ENCODE results near the gene KIAA1328. TPM values are rescaled to one million over a fixed set of nuclear protein-coding genes. Genes with fewer than 3 reads are reported as not detected.

KIAA1328 gene
- total RNA-seq, 4 donors from 2014 or later = 2.3 to 18.7 (median 5.8) TPM

- TF ChIP-seq POLR2A (IDR thresholded peaks at IDR 0.05) (no peak), CTCF (IDR thresholded peaks at IDR 0.05) (no peak)
- Histone ChIP-seq H3K4me3 (no peak overlapping the region), H3K27me3 (peaks cover 0 to 55% (median 0%) of the 10 kb centered on the region in 4 donors), H3K4me1 (no peaks in the 10 kb centered on the region), H3K27ac (no peak overlapping the region), H3K36me3 (no peaks in the 10 kb centered on the region), H3K9me3 (no peaks in the 10 kb centered on the region)
- intact Hi-C loops (cut with DNase I) = no loop called here
- WGBS, 2 donors = 60% methylated on average over 1 of the region's 2 CpGs; no CpG with 5 or more reads in 1 of the 2 donors
- DNase-seq = no peak
Measured at GRCh38 chr18:37265382-37265781, 436.5 kb downstream of the KIAA1328 start.

- Histone ChIP-seq H3K27ac (no peak overlapping the region), H3K27me3 (peaks cover 0 to 46% (median 0%) of the 10 kb centered on the region in 4 donors), H3K4me1 (no peaks in the 10 kb centered on the region), H3K9me3 (no peaks in the 10 kb centered on the region), H3K4me3 (no peak overlapping the region), H3K36me3 (no peaks in the 10 kb centered on the region)
- intact Hi-C loops (cut with DNase I) = no loop called here
- no CpG with 5 or more reads among the region's 13 CpGs for WGBS, 2 donors
- DNase-seq = no peak
- TF ChIP-seq CTCF (IDR thresholded peaks at IDR 0.05) (no peak), POLR2A (IDR thresholded peaks at IDR 0.05) (no peak)
Measured at GRCh38 chr18:37266290-37266689, 437.4 kb downstream of the KIAA1328 start.

GRCh38 chr18:37270038-37270665 is 441.2 kb downstream of the KIAA1328 start:
- intact Hi-C loops (cut with DNase I) = no loop called here
- DNase-seq = no peak
- no peaks in the 10 kb centered on the region for H3K4me1 ChIP-seq
- TF ChIP-seq CTCF (IDR thresholded peaks at IDR 0.05) (no peak), POLR2A (IDR thresholded peaks at IDR 0.05) (no peak)
- no peak overlapping the region for H3K27ac ChIP-seq
- peaks cover 0 to 53% (median 4%) of the 10 kb centered on the region in 4 donors for H3K27me3 ChIP-seq
- H3K4me3 ChIP-seq = no peak overlapping the region
- no peaks in the 10 kb centered on the region for H3K9me3 ChIP-seq
- no peaks in the 10 kb centered on the region for H3K36me3 ChIP-seq
- 11 to 28% methylated on average over 7 to 8 of the region's 8 CpGs for WGBS, 2 donors

- TF ChIP-seq POLR2A (IDR thresholded peaks at IDR 0.05) = no peak
- no peak for TF ChIP-seq CTCF (IDR thresholded peaks at IDR 0.05)
- Histone ChIP-seq H3K27ac (no peak overlapping the region), H3K4me1 (no peaks in the 10 kb centered on the region), H3K9me3 (no peaks in the 10 kb centered on the region), H3K4me3 (no peak overlapping the region), H3K27me3 (peaks cover 0 to 53% (median 4%) of the 10 kb centered on the region in 4 donors), H3K36me3 (no peaks in the 10 kb centered on the region)
- intact Hi-C loops (cut with DNase I) = no loop called here
- 69 to 75% methylated on average over 7 of the region's 7 CpGs for WGBS, 2 donors
- no peak for DNase-seq
Measured at GRCh38 chr18:37270666-37271052, 441.7 kb downstream of the KIAA1328 start.

- Histone ChIP-seq H3K4me3 (no peak overlapping the region), H3K27me3 (peaks cover 0 to 55% (median 4%) of the 10 kb centered on the region in 4 donors), H3K4me1 (no peaks in the 10 kb centered on the region), H3K27ac (no peak overlapping the region), H3K36me3 (no peaks in the 10 kb centered on the region), H3K9me3 (no peaks in the 10 kb centered on the region)
- DNase-seq = no peak
- TF ChIP-seq CTCF (IDR thresholded peaks at IDR 0.05) (no peak), POLR2A (IDR thresholded peaks at IDR 0.05) (no peak)
- WGBS, 2 donors = 25 to 45% methylated on average over 2 of the region's 2 CpGs
- intact Hi-C loops (cut with DNase I) = no loop called here
Measured at GRCh38 chr18:37272226-37272625, 443.3 kb downstream of the KIAA1328 start.

Measured in esophagus squamous epithelium (tissue), 5 donors.